DMS114 treated with DMSO at 0.1 percent for 48 hours (cell line): ENCODE data around the gene CRP.
"Not testable (repeated sequence)": the region's sequence is repeated elsewhere in the genome, so short reads cannot be mapped to it uniquely, and the experiment has no call there.

ENCODE experiments used
- DNase-seq: peaks from one replicate; lab custom pipeline; 2025; ENCODE audit not compliant: unreplicated experiment; lab: John Stamatoyannopoulos, UW

The CRP gene

GRCh38 chr1:159700312-159700711 lies 14.1 kb downstream of the CRP start:
- no peak for DNase-seq

GRCh38 chr1:159699653-159700052 lies 14.7 kb downstream of the CRP start:
- DNase-seq = no peak

DNA sequence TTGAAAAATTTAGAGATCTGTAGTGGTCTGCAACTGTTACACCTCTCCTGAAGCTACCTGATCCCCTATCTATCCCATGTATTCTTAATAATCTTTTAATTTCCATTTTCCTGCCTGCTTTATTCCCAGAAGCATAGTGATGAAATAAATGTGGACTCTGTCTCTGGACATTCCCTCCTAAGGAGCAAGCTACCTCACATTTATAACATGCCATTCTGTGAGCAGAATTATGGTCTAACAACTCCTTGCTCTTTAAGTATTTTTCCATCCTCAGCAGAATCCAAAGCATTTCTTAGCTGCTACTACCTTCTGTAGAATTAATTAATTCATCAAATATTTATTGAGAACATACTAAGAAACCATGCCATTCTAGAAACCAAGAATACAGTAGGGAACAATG lies 15.1 kb downstream of the CRP start:
- DNase-seq = no peak

DNA sequence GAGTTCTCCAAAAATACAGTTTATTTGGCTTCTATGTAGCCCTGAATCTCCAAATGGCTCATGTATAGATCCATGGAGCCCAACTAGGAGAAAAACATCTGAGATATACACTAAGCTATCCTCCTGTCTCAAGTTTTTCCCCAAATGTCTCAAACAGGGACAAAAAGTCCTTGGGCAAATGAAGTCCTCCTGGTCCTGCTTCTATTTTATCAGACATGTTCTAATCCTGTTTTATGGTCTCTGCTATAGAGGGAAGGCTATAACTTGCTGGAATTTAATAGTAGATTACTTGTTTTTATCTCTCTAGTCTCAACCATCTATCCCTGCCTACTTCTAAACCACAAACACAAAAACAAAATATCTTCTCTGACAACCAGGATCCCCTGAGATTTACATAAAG lies 26.9 kb downstream of the CRP start:
- DNase-seq = no peak

- DNase-seq = no peak
Measured at GRCh38 chr1:159686599-159687299, 27.6 kb downstream of the CRP start.

DNA sequence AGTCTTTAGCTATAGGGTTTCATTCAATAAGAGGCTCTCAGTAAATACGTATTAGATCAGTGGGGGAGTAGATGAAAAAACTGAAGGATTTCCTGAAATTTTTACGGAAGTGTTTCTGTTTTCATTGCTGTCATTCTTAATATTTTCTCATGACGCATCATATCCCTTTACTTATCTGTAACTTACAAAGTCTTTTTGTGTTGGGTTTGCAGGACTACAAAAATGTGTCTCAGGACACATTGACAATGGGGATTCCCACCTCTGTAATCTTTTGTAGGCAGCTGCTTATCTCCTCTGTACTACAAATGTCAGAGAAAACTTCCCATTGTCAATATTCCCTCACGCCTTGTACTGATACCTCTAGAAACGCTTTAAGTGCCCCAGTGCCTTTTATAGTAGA lies 35.5 kb downstream of the CRP start:
- DNase-seq = no peak

GRCh38 chr1:159675046-159675445 lies 39.3 kb downstream of the CRP start:
- no peak for DNase-seq

DNA sequence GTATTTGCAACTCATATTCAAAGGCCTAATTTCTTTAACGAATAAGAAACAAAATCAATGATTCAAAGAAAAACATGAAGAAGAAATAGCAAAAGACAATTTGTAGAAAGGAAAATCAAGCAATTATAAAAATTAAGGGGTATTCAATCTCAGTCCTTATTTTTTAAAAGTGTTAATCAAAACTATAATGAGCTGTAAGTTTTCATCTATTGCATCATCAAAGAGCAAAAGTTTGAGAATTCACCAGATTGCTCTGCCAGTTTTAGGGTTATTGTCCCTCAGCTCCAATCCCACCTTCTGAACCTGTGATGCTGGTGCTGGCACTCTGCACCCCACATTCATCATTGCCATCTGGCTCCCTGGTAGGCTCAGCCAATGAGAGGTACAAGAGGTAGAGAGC lies 42.0 kb downstream of the CRP start:
- DNase-seq = not testable (repeated sequence)

DNA sequence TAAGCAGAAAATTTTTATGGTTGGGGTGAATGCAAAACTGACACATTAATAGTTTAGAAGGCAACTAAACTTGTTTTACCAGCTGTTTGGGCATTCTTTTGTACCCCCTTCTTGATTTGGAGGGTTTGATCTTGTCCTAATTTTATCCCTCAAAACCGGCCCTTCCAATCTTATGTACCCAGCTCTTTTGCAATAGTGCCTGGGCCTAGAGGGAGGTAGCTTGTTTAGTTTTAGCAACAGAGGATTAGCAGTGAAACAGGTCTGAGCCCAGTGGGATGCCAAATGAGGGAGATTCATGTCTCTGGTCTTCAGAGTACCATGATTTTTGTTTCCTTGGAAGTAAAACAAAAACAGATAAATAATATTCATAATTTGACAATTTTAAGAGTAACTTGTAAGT lies 45.1 kb downstream of the CRP start:
- no peak for DNase-seq

- no peak for DNase-seq
Measured at GRCh38 chr1:159668739-159669138, 45.6 kb downstream of the CRP start.

- DNase-seq = no peak
Measured at GRCh38 chr1:159664247-159664646, 50.1 kb downstream of the CRP start.

GRCh38 chr1:159663552-159663951 lies 50.8 kb downstream of the CRP start:
- DNase-seq = no peak
